Smooth muscle cell (in vitro differentiated cells): Measurements from ENCODE around the gene YAF2. TPM values are rescaled to one million over a fixed set of nuclear protein-coding genes. Genes with fewer than 3 reads are reported as not detected.

Experiments used
- DNase-seq: peaks from one replicate; lab custom pipeline; 2025; ENCODE audit not compliant: unreplicated experiment; lab: John Stamatoyannopoulos, UW
- H2AFZ ChIP-seq: fragments of 200-600 bp; sonication (generic); 2 replicates; pipeline ENCODE4 v1.6.0; 2016; ENCODE audit warnings: antibody characterized with exemption, low read depth, mild to moderate bottlenecking
- H3F3A ChIP-seq: fragments of 200-600 bp; sonication (generic); 2 replicates; pipeline ENCODE4 v1.6.0; 2017; ENCODE audit warnings: antibody characterized with exemption, low read depth
- H3K27ac ChIP-seq: fragments of 200-600 bp; sonication (generic); 2 replicates; pipeline ENCODE4 v1.5.1; 2016; ENCODE audit warnings: low read depth, mild to moderate bottlenecking
- H3K27me3 ChIP-seq: fragments of 200-600 bp; sonication (generic); 2 replicates; pipeline ENCODE4 v1.6.1; 2016; ENCODE audit warnings: low read depth, mild to moderate bottlenecking
- H3K36me3 ChIP-seq: fragments of 200-600 bp; sonication (generic); 2 replicates; pipeline ENCODE4 v1.5.1; 2016; ENCODE audit warnings: low read depth
- H3K4me1 ChIP-seq: fragments of 200-600 bp; sonication (generic); 2 replicates; pipeline ENCODE4 v1.5.1; 2016; ENCODE audit warnings: low read depth
- H3K4me2 ChIP-seq: fragments of 200-600 bp; sonication (generic); 2 replicates; pipeline ENCODE4 v1.6.0; 2016; ENCODE audit warnings: mild to moderate bottlenecking
- H3K4me3 ChIP-seq: fragments of 200-600 bp; sonication (generic); 2 replicates; pipeline ENCODE4 v1.5.1; 2016; ENCODE audit warnings: mild to moderate bottlenecking
- H3K79me2 ChIP-seq: fragments of 200-600 bp; sonication (generic); 2 replicates; pipeline ENCODE4 v1.6.0; 2016; ENCODE audit warnings: low read depth, mild to moderate bottlenecking
- H3K9ac ChIP-seq: fragments of 200-600 bp; sonication (generic); 2 replicates; pipeline ENCODE4 v1.6.0; 2016; ENCODE audit warnings: low read depth
- H3K9me3 ChIP-seq: fragments of 200-600 bp; sonication (generic); replicated peaks from 2 replicates; pipeline ENCODE4 v1.5.1; 2016; ENCODE audit warnings: low read depth
- H4K20me1 ChIP-seq: fragments of 200-600 bp; sonication (generic); 2 replicates; pipeline ENCODE4 v1.6.0; 2016; ENCODE audit warnings: low read depth
- CTCF ChIP-seq: fragments of 200-600 bp; sonication (generic); IDR thresholded peaks from 2 replicates; pipeline ENCODE4 v1.5.1; 2017; ENCODE audit warnings: borderline replicate concordance, mild to moderate bottlenecking, antibody characterized with exemption; ENCODE audit not compliant: insufficient read depth, poor library complexity, severe bottlenecking
- WGBS: methylation state at CpG from one replicate; pipeline ENCODE4 v1.1.7; 2016; ENCODE audit warnings: low lambda C conversion rate; 5-methylcytosine and 5-hydroxymethylcytosine counted together
- polyA plus RNA-seq: library from polyadenylated mRNA; unstranded; fragments of >200 nt; fragmentation: Nextera tagmentation; extraction: Ambion mirVana; gene quantifications from 2 replicates; pipeline ENCODE4 v1.2.1, GENCODE V29; 2016
- total RNA-seq: library from RNA; depleted of rRNA; stranded (reverse); fragments of >200 nt; gene quantifications from 2 replicates; pipeline ENCODE4 v1.2.3, GENCODE V29; 2014

YAF2 gene
- total and polyA plus RNA-seq, 2 experiments from 2014 or later: 21.1 to 25.0 TPM

- Histone ChIP-seq H3K36me3 (no peaks in the 10 kb centered on the region), H2AFZ (peak overlapping the region; percentile 76), H3K27me3 (no peaks in the 10 kb centered on the region), H3K79me2 (peaks cover 53% of the 10 kb centered on the region), H3K4me1 (peaks cover 21% of the 10 kb centered on the region), H3K4me2 (peak overlapping the region; percentile 95), H3K4me3 (peak overlapping the region; percentile 76), H3F3A (peaks cover 4% of the 10 kb centered on the region), H3K9me3 (no peaks in the 10 kb centered on the region), H3K9ac (peak overlapping the region; percentile 65), H4K20me1 (peaks cover 46% of the 10 kb centered on the region), H3K27ac (peak overlapping the region; percentile 14)
- WGBS: 19% methylated on average over 12 of the region's 12 CpGs
- no peak for DNase-seq
- TF ChIP-seq CTCF: no peak
Measured at GRCh38 chr12:42143452-42144157, 94.4 kb downstream of the YAF2 start.

- H4K20me1 ChIP-seq: peaks cover 58% of the 10 kb centered on the region
- H3K27ac ChIP-seq: no peak overlapping the region
- H3K9me3 ChIP-seq: no peaks in the 10 kb centered on the region
- H3F3A ChIP-seq: peaks cover 4% of the 10 kb centered on the region
- H3K4me1 ChIP-seq: peaks cover 21% of the 10 kb centered on the region
- TF ChIP-seq CTCF: no peak
- no peaks in the 10 kb centered on the region for H3K27me3 ChIP-seq
- WGBS: 91% methylated on average over 3 of the region's 3 CpGs
- no peak overlapping the region for H2AFZ ChIP-seq
- no peak overlapping the region for H3K4me3 ChIP-seq
- H3K4me2 ChIP-seq: peak overlapping the region; percentile 95
- no peak overlapping the region for H3K9ac ChIP-seq
- no peaks in the 10 kb centered on the region for H3K36me3 ChIP-seq
- DNase-seq: no peak
- peaks cover 68% of the 10 kb centered on the region for H3K79me2 ChIP-seq
Measured at GRCh38 chr12:42141981-42142606, 96.0 kb downstream of the YAF2 start.

- H3K4me2 ChIP-seq: no peak overlapping the region
- no peaks in the 10 kb centered on the region for H3K27me3 ChIP-seq
- H3F3A ChIP-seq: peaks cover 4% of the 10 kb centered on the region
- no peaks in the 10 kb centered on the region for H3K36me3 ChIP-seq
- H3K4me3 ChIP-seq: no peak overlapping the region
- WGBS: 47% methylated on average over 3 of the region's 3 CpGs
- no peak overlapping the region for H2AFZ ChIP-seq
- no peaks in the 10 kb centered on the region for H3K9me3 ChIP-seq
- TF ChIP-seq CTCF: no peak
- DNase-seq: no peak
- H4K20me1 ChIP-seq: peaks cover 65% of the 10 kb centered on the region
- no peak overlapping the region for H3K27ac ChIP-seq
- H3K4me1 ChIP-seq: peaks cover 20% of the 10 kb centered on the region
- peaks cover 80% of the 10 kb centered on the region for H3K79me2 ChIP-seq
- H3K9ac ChIP-seq: no peak overlapping the region
Measured at GRCh38 chr12:42140901-42141300, 97.1 kb downstream of the YAF2 start.
